Erythroblast (primary cell): ENCODE measurements around the gene MAN2B1.
A peak's percentile ranks its signal among the peaks of the same experiment; 100 is the strongest.

Experiments used
- DNase-seq, 2 experiments: peaks; one replicate each; lab custom pipeline; 2025; lab: John Stamatoyannopoulos, UW
- GATA1 ChIP-seq: IDR thresholded peaks from 2 replicates; pipeline ENCODE4 v1.6.1; 2011; ENCODE audit warnings: low read depth, mild to moderate bottlenecking, control low read depth, low read length, moderate library complexity
- POLR2A ChIP-seq: IDR thresholded peaks from 2 replicates; pipeline ENCODE4 v1.6.1; 2011; ENCODE audit warnings: mild to moderate bottlenecking, low read length

The MAN2B1 gene

GRCh38 chr19:12676928-12677327, 10.4 kb upstream of the MAN2B1 start:
- no peak for TF ChIP-seq POLR2A
- no peak for TF ChIP-seq GATA1
- DNase-seq = no peak

DNA sequence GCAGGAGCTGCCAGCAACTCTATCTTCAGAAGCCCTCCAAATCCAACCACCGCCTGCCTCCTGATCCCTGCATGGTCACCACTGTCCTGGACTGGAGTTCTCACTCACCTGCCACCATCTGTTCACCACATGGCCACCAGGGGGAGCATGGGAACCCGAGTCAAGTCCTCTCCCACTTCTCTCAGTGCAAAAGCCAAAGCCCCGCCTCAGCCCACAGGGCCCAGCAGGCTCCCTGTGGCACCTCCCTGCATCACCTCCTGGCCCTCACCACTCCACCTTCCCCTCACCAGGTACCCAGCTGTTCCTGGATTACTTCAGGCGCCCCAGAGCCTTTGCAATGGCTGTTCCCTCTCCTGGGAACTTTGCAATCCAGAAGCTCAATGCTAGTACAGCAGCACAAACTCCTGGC, 9.8 kb upstream of the MAN2B1 start:
- peak; percentile 26 for TF ChIP-seq POLR2A
- TF ChIP-seq GATA1 = no peak
- DNase-seq = peak; percentile 81 to 90

DNA sequence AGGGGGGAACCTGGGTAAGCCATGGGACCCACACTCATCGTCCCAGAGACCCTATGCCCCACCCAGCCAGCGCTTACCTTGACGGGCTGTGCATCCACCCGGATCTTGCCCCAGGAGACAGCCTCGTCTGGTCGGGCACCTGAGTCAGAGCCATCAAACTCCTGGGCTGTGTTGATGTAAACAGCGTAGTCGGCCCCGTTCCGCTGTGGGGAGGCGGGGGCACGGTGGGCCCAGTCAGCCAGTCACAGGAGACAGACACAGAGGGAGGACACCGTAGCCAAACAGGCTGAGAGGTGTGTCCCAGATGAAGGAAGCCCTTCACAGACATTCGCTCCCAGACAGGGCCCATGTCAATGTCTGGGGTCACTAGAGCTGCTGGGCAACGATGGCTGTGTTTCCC, 9.4 kb upstream of the MAN2B1 start:
- no peak for DNase-seq
- TF ChIP-seq GATA1 (no peak), POLR2A (no peak)

DNA sequence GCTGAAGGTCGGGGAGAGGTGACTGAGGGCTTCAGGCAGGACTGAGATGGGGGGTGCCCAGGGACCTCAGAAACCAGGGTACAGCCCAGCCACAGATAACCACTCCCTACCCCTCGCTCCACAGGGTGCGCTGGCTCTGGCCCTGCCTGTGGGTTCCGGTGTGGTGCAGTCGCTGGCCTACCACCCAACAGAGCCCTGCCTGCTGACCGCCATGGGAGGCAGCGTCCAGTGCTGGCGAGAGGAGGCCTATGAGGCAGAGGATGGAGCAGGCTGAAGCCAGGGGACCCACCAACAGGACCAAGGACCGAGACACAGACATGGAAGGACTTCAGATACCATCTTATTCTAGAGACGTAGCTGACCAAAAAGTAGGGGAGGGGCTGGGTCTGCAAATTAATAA, 8.9 kb upstream of the MAN2B1 start:
- TF ChIP-seq GATA1 = no peak
- TF ChIP-seq POLR2A = no peak
- DNase-seq = no peak

DNA sequence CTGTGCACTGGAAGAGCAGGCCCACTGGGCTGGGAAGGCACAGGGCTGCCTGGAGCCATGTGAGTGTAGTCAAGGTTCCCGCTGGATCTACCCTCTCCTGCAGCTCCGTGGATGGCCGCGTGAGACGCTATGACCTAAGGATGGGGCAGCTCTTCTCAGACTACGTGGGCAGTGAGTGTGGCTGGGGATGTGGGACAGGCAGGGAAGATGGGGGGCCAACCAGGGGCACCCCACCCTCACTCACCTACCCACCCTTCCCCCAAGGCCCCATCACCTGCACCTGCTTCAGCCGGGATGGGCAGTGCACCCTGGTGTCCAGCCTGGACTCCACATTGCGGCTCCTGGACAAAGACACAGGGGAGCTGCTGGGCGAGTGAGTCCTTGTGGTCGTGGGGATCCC, 6.2 kb upstream of the MAN2B1 start:
- no peak for DNase-seq
- TF ChIP-seq POLR2A (no peak), GATA1 (no peak)

DNA sequence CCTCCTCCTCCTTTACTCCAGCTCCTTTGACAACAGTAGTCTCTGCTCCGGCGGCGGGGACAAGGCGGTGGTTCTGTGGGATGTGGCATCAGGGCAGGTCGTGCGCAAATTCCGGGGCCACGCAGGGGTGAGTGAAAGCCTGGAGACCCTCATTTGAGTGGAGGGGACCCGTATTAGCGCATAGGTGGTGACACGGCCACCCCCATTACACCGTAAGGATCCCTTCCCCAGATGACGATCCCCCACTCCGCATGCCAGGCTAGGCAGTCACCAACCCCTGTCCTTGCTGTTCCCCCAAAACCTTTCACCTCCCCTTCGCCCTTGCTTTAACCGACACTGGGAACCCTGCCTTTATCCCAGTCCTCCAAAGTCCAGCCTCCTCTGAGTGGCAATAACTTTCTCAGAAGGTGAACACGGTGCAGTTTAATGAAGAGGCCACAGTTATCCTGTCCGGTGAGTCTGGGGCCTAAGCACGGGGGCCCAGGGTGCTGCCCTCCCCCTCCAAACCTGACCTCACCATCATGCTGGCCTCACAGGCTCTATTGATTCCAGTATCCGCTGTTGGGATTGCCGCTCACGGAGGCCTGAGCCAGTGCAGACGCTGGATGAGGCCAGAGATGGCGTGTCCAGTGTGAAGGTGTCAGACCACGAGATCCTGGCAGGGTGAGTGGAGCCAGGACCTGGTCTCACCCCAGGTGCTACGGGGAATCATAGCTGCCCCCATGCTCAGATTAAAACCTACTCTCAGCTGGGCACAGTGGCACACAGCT, 3.8 kb upstream of the MAN2B1 start:
- TF ChIP-seq GATA1 (no peak), POLR2A (no peak)
- DNase-seq = no peak

DNA sequence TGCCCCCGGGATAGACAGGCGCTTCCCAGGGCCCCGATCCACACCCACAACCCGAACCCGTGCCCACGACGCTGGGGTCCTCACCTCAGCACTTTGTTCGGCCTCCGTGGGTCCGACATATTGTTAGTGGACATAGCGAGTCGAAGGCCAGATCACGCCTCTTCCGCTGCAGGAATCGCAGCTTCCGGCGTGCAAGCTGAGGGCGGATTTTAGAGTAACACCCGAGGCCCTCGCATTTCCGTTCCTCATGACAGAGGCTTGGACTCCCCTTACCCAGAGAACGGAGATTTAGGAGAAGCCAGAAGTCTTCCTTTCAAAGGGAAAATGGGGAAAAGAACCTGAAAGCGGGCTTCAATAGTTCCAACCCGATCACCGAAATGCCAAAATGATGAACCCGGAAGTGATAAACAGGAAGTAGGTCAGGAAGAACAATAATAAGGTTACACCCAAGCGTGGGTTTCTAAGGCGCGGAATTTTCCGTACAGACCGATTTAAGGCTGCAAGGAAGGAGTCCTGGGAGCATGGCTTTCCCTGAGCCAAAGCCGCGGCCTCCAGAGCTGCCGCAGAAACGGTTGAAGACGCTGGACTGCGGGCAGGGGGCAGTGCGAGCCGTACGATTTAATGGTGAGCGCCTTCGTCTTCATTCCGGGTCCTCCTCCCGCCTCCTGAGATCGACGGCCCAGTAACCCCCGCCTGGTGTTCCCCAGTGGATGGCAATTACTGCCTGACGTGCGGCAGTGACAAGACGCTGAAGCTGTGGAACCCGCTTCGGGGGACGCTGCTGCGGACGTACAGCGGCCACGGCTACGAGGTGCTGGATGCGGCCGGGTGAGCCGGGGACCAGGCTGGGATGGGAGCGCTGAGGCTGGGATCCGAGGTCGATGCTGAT, 3.0 kb upstream of the MAN2B1 start:
- TF ChIP-seq GATA1 = no peak
- peak; percentile 60 for TF ChIP-seq POLR2A
- peak; percentile 92 to 93 for DNase-seq

- TF ChIP-seq GATA1 (no peak), POLR2A (no peak)
Measured at GRCh38 chr19:12668932-12669269, 2.4 kb upstream of the MAN2B1 start.

DNA sequence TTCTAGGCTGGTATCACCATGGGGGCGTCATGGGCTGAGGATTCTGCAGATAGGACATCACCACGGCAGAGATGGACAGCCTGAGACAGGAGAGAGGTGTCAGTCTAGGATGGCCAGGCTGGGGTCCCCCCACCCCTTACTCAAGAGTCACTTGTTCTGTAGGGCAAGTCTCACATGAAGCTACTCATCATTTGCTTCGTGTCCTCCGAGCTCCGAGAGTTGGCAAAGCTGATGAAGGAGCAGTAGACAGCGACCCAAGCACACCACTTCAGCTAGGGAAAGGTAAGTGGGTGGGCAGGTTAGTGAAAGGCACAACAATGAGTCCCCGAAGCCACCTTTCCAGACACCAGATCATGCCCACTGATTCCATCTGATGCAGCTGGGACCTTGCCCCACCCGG, 1.8 kb upstream of the MAN2B1 start:
- TF ChIP-seq GATA1 = no peak
- TF ChIP-seq POLR2A = no peak
- DNase-seq = no peak

More at GRCh38 chr19:12668932-12669269, 2.4 kb upstream of the MAN2B1 start:
- DNase-seq = peak; percentile 91 to 94

GRCh38 chr19:12667731-12668302, 1.3 kb upstream of the MAN2B1 start:
- peak; percentile 44 to 73 for DNase-seq
- TF ChIP-seq POLR2A (no peak), GATA1 (no peak)

DNA sequence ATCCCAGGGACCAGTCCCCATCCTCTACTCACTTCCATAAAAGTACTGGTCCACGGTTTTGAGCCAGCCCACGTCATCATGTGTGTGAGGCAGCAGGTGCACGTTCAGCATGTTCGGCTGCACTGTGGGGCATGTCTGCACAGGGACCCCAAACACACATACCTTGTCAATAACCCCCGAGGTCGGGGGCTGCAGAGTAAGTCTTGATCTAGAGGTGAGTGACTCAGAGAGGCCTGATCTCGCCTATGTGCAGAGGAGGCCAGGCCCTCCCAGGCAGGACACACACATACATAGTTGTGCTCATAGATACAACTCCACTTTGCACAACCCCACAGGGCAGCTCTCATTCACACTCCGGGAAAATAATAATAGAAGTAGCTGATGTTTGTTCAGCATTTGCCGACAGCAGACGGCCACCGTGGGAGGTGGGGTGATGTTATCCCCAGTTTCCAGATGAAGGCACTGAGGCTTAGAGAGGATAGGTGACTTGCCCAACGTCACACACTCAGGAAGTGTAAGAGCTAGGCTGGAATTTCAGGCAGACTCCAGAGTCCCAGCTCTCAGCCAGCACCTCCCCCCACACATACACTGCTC, 774 bp downstream of the MAN2B1 start:
- no peak for DNase-seq
- TF ChIP-seq POLR2A = no peak
- no peak for TF ChIP-seq GATA1

DNA sequence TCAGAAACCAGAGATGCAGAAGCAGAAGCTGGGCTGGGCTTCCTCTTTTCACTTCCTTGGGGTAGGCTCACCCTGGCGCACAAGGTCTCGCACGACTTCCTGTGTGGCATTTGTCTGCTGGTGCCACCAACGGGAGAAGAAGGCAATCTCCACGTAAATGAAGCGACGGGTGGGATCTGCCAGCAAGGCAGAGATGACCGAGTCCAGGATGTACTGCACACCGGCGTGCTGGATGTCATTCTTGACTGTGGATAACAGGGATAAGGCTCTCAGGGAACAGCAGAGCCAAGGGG, 1.3 kb downstream of the MAN2B1 start:
- no peak for DNase-seq
- no peak for TF ChIP-seq POLR2A
- no peak for TF ChIP-seq GATA1

DNA sequence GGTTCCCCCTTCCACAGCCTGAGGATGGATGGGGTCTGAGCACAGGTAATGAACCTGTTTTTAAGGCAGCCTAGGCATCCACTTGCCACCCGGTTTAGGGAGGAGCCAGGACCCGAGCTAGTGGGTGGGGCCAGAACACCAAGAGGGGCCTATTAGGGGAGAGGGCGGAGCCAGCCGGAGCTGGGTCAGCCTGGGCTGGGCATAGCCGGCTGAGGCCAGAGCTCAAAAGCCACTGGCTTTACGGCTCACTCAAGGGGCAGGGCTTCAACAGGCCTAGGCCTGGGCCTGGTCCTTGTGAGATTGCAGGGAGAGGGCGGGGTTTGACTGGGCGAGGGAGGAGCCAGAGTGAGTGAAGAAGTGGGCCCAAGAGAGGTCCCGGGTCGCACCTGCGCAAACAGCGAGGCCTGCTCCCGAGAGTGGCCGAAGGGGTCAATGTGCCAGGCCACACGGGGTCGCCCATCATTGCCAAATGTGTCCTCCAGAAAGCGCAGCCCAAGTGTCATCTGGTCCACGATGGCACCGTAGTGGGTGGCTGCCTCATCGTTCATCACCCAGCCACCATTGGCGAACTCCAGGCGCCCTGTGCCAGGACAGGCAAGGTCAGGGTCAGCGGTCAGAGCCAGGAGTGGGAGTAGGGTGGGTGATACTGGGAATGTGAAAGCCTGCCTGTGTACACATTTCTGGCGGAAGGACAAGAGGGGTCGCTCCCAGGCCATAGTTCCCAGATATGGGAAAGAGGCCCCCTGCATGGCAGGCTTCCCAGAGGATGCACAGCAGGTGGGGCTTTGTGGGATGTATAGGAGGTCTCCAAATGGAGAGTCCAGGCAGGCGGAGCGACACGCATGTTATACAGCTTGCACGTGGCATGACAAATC, 1.9 kb downstream of the MAN2B1 start:
- DNase-seq = peak; percentile 85 to 86

More for the DNA sequence above, 1.9 kb downstream of the MAN2B1 start:
- TF ChIP-seq GATA1 (no peak), POLR2A (no peak)
